HuH-7 (cell line): ENCODE measurements around the gene FCGBP.
"Not testable (repeated sequence)": the region's sequence is repeated elsewhere in the genome, so short reads cannot be mapped to it uniquely, and the experiment has no call there.

Source experiments
- DNase-seq: peaks from one replicate; pipeline ENCODE4 v3.0.0; 2011; ENCODE audit warnings: low spot score

Gene FCGBP

DNA sequence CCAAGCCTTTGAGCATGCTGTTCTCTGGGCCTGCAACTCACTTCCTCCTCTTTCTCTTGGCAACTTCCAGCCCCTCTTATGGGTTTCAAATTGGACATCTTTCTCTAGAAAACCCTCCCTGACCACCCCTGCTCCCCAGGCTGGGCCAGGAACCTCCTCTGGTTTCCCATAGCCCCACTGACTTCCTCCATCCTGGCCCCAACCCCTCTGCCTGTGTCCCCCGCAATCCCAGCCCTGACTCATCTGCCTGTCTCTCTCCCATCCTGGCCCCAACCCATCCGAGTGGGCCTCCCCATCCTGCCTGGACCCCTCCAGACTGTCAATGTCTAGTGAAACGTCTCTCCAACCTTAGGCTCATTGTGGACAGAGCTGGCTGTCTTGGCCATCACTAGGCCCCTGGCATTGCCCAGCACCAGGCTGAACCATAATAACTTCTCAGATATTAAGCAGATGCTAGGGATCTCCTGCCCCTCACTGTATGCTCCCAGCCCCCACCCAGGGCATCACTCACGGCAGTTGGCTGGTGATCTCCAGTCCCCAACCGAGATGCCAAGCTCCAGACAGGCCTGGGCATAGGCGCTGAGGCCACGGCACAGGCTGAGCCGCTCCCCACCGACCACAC is 16.8 kb downstream of the FCGBP start:
- no peak for DNase-seq

DNA sequence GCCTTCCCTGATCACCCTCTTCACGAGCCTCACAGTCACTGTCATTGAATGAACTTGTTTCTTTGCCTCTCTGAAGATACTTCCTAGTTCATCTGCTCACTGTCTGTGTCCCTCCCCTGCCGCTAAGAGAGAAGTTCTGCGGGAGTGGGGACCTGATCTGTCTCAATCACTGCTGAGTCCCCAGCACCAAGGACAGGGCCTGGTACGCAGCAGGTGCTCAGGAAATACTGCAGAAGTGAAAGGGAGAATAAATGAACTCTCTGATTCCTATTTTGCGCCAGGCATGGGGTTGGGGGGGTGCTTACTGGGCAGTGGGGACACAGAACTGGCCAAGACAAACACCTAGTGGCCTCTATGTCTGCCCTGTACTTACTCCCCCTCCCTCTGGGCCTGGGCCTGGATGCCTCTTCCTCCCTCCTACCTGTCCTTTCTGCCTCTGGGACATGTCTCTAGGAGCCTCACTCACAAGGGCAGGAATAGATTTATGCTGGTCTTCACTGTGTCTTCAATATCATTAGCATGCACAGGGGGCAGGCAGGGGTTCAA is 17.5 kb downstream of the FCGBP start:
- no peak for DNase-seq

- DNase-seq: no peak
These were observed 18.2 kb downstream of the FCGBP start for GRCh38 chr19:39916236-39916635.

- DNase-seq: no peak
These were observed 18.6 kb downstream of the FCGBP start for GRCh38 chr19:39915848-39916215.

DNA sequence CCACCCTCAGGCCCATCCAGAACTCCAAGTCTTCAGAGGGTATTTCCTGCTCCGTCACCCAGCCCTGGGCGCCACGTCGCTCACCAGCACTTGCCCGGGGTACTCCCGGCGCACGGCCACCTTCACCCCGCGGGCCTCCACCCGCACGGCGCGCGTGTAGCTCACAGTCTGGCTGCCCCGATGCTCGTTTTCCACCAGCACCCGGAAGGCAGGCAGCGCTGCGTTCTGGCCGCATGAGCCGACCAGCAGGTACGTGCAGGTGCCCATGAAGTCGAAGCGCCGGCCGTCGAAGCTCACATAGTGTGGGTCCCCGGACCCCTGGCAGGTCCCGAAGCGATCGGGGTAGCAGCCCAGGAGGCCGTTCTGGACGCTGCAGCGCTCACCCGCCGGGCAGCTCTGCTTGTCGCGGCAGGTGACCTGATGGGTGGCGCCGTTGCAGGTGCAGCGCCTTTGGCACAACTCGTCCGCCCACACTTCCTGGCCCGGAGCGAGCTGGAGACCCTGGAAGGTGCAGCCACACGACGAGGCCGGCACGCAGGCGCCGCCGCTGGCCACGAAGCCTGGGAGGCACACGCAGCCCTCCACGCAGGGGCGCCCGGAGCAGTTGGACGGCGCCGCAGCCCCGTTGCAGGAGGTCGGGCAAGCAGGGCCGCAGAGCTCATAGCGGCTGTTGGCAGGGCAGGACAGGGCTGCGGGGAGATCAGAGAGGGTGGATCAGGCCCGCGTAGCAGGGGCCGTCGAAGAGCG is 19.2 kb downstream of the FCGBP start:
- DNase-seq: no peak

GRCh38 chr19:39913682-39914333 is 20.6 kb downstream of the FCGBP start:
- no peak for DNase-seq

GRCh38 chr19:39908803-39909202 is 25.6 kb downstream of the FCGBP start:
- no peak for DNase-seq

DNA sequence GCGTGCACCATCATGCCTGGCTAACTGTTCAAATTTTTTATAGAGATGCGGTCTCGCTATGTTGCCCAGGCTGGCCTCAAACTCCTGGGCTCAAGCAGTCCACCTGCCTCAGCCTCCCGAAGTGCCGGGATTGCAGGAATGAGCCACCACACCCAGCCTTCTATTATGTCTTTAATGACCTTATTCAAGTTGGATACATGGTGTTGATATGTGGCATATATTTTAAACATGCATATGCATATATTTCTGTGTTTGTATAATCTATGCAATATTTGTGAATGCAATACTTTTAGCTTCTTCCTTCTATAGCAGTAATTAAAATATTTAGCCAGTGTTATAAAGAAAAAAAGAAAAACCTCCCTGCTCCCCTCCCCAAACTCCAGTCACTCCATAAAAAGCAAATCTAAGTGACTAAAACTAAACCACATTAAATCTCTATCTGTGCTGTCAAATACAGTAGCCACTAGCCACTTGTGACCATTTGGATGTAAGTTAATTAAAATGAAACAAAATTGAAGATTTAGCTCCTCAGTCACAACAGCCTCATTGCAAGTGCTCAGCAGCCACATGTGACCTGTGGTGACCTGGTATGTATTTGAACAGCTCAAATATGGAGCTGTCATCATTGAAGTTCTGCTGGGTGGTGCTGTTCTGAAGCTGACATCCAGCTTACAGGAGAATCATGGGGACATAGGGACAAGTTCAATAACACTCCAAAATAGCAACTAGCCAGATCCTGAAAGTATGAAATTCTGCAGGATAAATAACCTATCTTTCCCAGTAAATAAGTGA is 27.4 kb downstream of the FCGBP start:
- DNase-seq: peak; percentile 56

- DNase-seq: no peak
These were observed 28.2 kb downstream of the FCGBP start for GRCh38 chr19:39906283-39906682.

DNA sequence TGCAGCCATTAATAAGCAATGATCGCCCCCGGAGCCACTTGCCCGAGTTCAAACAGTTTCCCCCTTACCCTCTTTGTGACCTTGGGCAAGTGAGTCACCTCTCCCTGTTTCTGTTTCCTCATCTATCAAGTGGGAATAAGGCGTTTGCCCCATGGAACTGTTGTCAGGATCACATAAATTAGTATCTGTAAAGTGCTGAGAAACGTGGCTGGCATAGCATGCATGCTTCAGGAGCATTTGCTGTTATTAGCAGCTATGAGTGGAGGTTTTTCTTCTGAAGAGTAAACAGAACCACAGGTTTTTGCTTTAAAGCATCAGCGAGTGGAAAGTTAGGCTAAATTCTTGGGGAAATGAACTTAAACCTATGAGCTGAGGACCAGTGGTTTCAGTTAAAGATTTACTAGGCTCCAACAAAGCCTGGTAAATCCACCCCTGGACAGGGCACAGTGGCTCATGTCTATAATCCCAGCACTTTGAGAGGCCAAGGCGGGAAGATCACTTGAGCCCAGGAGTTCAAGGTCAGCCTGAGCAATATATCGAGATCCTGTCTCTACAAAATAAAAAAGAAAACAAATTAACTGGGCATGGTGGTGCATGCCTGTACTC is 30.8 kb downstream of the FCGBP start:
- DNase-seq: not testable (repeated sequence)

DNA sequence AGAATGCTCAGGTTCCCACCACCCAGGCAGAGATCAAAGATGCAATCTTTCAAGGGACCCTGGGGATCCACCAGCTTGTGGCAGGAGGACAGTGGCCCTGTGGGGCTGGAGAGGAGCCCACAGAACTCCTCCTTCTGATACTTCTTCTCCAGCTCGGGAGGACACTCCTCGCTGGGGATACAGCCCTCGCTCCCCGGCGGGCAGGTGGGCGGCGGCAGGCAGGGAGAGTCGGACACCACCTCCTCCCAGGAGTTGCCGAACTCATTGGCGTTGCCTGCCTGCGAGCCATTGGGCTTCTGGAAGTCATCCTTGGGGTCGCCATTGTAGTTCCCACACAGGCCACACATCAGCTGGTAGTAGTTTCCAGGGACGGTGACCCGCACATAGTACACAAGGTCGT is 32.1 kb downstream of the FCGBP start:
- not testable (repeated sequence) for DNase-seq

- DNase-seq: not testable (repeated sequence)
These were observed 32.8 kb downstream of the FCGBP start for GRCh38 chr19:39901681-39902080.

GRCh38 chr19:39898858-39899257 is 35.6 kb downstream of the FCGBP start:
- DNase-seq: not testable (repeated sequence)

GRCh38 chr19:39897511-39898245 is 36.8 kb downstream of the FCGBP start:
- not testable (repeated sequence) for DNase-seq

DNA sequence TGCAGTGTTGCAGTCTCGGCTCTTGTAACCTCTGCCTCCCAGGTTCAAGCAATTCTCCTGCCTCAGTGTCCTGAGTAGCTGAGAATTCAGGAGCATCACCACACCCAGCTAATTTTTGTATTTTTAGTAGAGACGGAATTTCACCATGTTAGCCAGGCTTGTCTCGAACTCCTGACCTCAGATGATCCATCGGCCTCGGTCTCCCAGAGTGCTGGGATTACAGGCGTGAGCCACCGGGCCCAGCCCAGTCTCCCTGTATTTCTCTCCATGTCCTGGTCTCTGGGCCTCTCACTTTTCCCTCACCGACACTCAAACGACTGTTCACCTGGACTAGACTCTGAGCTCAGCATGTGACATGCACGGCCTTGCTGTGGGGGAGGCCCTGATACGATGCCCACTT is 39.3 kb downstream of the FCGBP start:
- DNase-seq: not testable (repeated sequence)

DNA sequence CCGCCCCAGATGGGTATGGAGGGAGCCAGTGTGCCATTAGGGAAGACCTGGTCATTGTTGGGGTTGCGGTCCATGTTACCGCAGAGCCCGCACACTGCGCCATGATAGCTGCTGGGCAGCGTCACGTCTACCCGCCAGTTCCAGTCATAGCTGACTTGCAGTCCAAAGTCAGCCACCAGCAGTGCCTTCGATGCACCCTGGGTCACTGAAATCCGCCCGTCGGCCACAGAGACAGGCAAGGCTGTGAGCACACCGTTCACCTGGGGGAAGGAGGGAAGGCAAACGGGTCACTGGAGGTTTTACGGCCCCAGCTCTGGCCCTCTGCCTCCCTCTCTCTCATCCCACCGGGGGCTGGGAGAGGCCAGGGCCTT is 40.2 kb downstream of the FCGBP start:
- DNase-seq: not testable (repeated sequence)

DNA sequence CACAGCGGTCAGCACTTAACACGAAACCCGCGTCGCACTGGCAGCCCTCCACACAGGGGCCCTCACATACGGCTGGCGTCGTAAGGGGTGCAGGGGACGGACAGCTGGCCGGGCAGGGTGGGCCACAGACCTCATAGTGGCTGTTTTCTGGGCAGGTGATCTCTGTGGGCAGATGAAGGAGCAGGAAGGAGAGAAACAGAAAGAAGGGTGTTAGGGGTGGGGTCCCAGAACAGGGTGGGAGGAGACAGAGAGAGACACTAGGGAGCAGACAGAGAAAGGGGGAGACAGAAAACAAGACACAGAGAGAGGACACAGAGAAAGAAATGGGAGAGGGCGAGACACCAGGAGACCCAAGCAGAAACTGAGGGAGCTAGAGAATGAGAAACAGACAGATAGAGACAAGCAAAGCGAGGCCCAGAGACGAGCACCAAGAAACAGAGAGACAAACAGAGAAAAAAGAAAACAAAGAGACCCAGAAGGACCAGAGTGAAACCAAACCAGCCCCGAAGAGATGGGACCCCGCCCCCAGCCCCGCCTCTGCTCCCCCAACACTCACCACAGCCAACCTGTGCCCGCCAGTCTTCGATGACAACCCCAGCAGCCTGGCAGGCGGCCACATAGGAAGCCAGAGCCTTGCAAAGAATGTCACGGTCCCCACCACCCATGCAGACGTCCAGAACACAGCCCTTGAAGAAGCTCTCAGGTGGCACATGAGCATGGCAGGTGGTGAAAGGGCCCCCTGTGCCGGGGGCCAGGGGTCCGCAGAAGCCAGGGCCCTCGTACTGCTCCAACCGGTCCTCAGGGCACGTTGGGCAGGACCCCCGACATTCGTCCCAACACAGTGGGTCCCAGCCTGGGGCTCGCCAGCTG is 40.8 kb downstream of the FCGBP start:
- DNase-seq: not testable (repeated sequence)

DNA sequence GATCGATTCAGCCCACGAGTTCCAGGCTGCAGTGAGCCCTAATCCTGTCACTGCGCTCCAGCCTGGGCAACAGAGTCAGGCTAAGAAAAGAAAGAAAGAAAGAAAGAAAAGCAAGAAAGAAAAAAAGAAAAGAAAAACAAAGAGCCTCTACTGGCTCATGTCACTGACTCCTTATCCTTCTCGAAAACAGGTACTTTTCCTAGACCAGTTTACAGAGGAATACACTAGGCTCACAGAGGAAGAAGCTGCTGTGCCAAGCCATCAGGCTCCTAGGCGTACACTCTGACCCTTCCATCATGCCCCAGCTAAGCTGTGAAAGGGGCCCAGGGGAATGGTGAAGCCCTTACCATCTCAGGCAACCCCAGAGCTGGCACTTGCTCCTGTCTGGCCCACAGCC is 41.9 kb downstream of the FCGBP start:
- DNase-seq: not testable (repeated sequence)

GRCh38 chr19:39891660-39892505 is 42.6 kb downstream of the FCGBP start:
- not testable (repeated sequence) for DNase-seq
